Endometrial microvascular endothelial cells (primary cell): ENCODE data around the gene VWF. TPM values are rescaled to one million over a fixed set of nuclear protein-coding genes. Genes with fewer than 3 reads are reported as not detected.

Experiments
- in situ Hi-C: cut with HindIII; loops from 2 replicates; pipeline ENCODE4 v1.10.0; 2017; ENCODE audit warnings: low sequenced_read_pairs, low pct_unique_long_range_greater_than_20kb; ENCODE audit errors: inconsistent ontology term
- total RNA-seq: library from RNA; depleted of rRNA; stranded (reverse); fragments of >200 nt; gene quantifications from one replicate; pipeline ENCODE4 v1.2.3, GENCODE V29; 2015; ENCODE audit errors: inconsistent ontology term

Gene VWF
- total RNA-seq, 1 donor from 2014 or later: 506 TPM

- in situ Hi-C loops: no loop called here
These were observed 57.1 kb downstream of the VWF start for GRCh38 chr12:6067152-6067916.

GRCh38 chr12:6066651-6067050, 57.8 kb downstream of the VWF start:
- in situ Hi-C loops: no loop called here

GRCh38 chr12:6065863-6066199, 58.6 kb downstream of the VWF start:
- in situ Hi-C loops: no loop called here

- in situ Hi-C loops: no loop called here
These were observed 59.2 kb downstream of the VWF start for GRCh38 chr12:6065131-6065862.

GRCh38 chr12:6062757-6063735, 61.4 kb downstream of the VWF start:
- in situ Hi-C loops: no loop called here

GRCh38 chr12:6062395-6062756, 62.1 kb downstream of the VWF start:
- in situ Hi-C loops: no loop called here

- in situ Hi-C loops: no loop called here
These were observed 62.8 kb downstream of the VWF start for GRCh38 chr12:6061660-6062059.

- in situ Hi-C loops: no loop called here
These were observed 64.5 kb downstream of the VWF start for GRCh38 chr12:6059860-6060565.

- in situ Hi-C loops: no loop called here
These were observed 65.2 kb downstream of the VWF start for GRCh38 chr12:6059221-6059620.

GRCh38 chr12:6058481-6059161, 65.8 kb downstream of the VWF start:
- in situ Hi-C loops: no loop called here

- in situ Hi-C loops: no loop called here
These were observed 66.8 kb downstream of the VWF start for GRCh38 chr12:6057700-6058099.

GRCh38 chr12:6056406-6057240, 67.8 kb downstream of the VWF start:
- in situ Hi-C loops: no loop called here

GRCh38 chr12:6053541-6053940, 70.9 kb downstream of the VWF start:
- in situ Hi-C loops: no loop called here

- in situ Hi-C loops: no loop called here
These were observed 71.5 kb downstream of the VWF start for GRCh38 chr12:6052940-6053329.

GRCh38 chr12:6052206-6052939, 72.1 kb downstream of the VWF start:
- in situ Hi-C loops: no loop called here

GRCh38 chr12:6049992-6050391, 74.5 kb downstream of the VWF start:
- in situ Hi-C loops: no loop called here

- in situ Hi-C loops: no loop called here
These were observed 74.9 kb downstream of the VWF start for GRCh38 chr12:6049587-6049986.
